ENCODE data around the gene CREB5. TPM values are rescaled to one million over a fixed set of nuclear protein-coding genes. Genes with fewer than 3 reads are reported as not detected.

The CREB5 gene
- total RNA-seq, 1 donor from 2014 or later = 4.6 TPM

GRCh38 chr7:28717445-28718054, 305.2 kb downstream of the CREB5 start:
- TF ChIP-seq, protein P1, sequence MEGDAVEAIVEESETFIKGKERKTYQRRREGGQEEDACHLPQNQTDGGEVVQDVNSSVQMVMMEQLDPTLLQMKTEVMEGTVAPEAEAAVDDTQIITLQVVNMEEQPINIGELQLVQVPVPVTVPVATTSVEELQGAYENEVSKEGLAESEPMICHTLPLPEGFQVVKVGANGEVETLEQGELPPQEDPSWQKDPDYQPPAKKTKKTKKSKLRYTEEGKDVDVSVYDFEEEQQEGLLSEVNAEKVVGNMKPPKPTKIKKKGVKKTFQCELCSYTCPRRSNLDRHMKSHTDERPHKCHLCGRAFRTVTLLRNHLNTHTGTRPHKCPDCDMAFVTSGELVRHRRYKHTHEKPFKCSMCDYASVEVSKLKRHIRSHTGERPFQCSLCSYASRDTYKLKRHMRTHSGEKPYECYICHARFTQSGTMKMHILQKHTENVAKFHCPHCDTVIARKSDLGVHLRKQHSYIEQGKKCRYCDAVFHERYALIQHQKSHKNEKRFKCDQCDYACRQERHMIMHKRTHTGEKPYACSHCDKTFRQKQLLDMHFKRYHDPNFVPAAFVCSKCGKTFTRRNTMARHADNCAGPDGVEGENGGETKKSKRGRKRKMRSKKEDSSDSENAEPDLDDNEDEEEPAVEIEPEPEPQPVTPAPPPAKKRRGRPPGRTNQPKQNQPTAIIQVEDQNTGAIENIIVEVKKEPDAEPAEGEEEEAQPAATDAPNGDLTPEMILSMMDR (IDR thresholded peaks at IDR 0.05; ENCODE audit: unreplicated experiment) = no peak
- H3K27ac Mint-ChIP-seq = peak overlapping the region; percentile 64
- no peaks in the 10 kb centered on the region for H3K4me1 Mint-ChIP-seq (ENCODE audit: low read depth)
- no peaks in the 10 kb centered on the region for H3K36me3 Mint-ChIP-seq (ENCODE audit: insufficient read depth)
- H3K4me3 Mint-ChIP-seq (ENCODE audit: low read depth) = no peak overlapping the region
- no peak for DNase-seq (ENCODE audit: low spot score, unreplicated experiment)
- H3K27me3 Mint-ChIP-seq = no peaks in the 10 kb centered on the region
- no peaks in the 10 kb centered on the region for H3K9me3 Mint-ChIP-seq (ENCODE audit: low read depth)

DNA sequence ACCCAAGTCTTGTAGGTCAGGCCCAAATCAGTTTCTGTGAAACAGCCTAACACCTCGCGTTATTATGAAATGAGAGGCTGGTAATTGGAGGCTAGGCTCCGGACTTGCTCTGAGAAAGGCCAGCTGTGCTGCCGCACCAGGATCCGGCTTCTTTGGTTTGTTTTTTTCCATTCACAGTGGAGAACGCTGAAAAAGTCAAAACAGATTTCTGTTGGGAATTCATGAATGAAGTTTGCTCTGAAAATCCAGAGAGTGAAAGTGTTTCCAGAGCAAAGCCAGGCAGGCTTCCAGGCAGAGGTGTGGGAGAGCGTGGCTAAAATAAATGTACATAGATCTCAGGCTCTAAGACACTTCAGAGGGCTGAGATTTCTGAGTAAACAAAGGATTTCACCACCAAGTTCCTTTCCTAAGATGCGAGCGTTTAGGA, 305.8 kb downstream of the CREB5 start:
- Mint-ChIP-seq H3K36me3 (ENCODE audit: insufficient read depth) (no peaks in the 10 kb centered on the region), H3K9me3 (ENCODE audit: low read depth) (no peaks in the 10 kb centered on the region), H3K27ac (peak overlapping the region; percentile 64), H3K4me3 (ENCODE audit: low read depth) (no peak overlapping the region), H3K4me1 (ENCODE audit: low read depth) (no peaks in the 10 kb centered on the region), H3K27me3 (no peaks in the 10 kb centered on the region)
- no peak for DNase-seq (ENCODE audit: low spot score, unreplicated experiment)
- TF ChIP-seq, protein P1 (IDR thresholded peaks at IDR 0.05; ENCODE audit: unreplicated experiment) = no peak

DNA sequence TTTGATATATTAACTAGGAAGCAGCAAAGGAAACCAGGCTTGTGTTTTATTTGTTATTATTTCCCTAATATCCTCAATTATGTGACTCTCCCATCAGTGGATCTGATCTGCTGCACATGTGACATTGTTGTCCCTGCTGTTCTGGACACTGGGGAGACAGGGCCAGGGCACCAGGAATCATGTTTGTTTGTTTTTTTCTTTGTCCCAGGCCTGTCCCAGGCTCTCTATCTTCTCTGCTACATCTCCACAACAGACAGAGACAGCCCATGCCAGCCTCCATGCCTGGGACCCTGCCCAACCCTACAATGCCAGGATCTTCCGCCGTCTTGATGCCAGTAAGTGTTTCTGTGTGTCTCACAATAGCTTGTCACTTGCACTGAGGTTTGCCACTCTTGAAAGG, 306.2 kb downstream of the CREB5 start:
- H3K4me3 Mint-ChIP-seq (ENCODE audit: low read depth) = no peak overlapping the region
- H3K27me3 Mint-ChIP-seq = no peaks in the 10 kb centered on the region
- H3K4me1 Mint-ChIP-seq (ENCODE audit: low read depth) = no peaks in the 10 kb centered on the region
- TF ChIP-seq, protein P1 (IDR thresholded peaks at IDR 0.05; ENCODE audit: unreplicated experiment) = no peak
- no peaks in the 10 kb centered on the region for H3K9me3 Mint-ChIP-seq (ENCODE audit: low read depth)
- H3K27ac Mint-ChIP-seq = no peak overlapping the region
- no peak for DNase-seq (ENCODE audit: low spot score, unreplicated experiment)
- H3K36me3 Mint-ChIP-seq (ENCODE audit: insufficient read depth) = no peaks in the 10 kb centered on the region

DNA sequence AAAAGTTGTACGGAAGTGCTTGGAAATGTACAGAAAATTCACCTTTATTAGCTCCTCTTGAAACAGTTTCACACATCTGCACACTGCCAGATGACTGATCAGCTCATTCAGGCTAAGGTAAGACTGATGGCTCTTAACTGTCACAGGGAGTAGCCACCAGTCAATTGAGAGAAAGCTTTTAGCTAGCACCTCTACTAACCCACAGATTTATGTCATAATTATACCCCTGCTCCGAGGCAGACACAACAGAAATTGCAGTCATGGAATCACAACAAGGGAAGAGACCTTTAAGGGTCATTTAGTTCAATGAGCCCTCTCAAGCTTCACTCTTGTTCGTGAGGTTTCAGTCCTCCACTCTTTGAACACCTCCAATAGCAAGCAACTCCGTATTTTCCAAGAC, 310.4 kb downstream of the CREB5 start:
- no peaks in the 10 kb centered on the region for H3K9me3 Mint-ChIP-seq (ENCODE audit: low read depth)
- TF ChIP-seq, protein P1 (IDR thresholded peaks at IDR 0.05; ENCODE audit: unreplicated experiment) = no peak

GRCh38 chr7:28723336-28723735, 311.0 kb downstream of the CREB5 start:
- TF ChIP-seq, protein P1 (IDR thresholded peaks at IDR 0.05; ENCODE audit: unreplicated experiment) = no peak
- Mint-ChIP-seq H3K27ac (no peak overlapping the region), H3K36me3 (ENCODE audit: insufficient read depth) (no peaks in the 10 kb centered on the region), H3K27me3 (peaks cover 4% of the 10 kb centered on the region), H3K4me1 (ENCODE audit: low read depth) (peaks cover 3% of the 10 kb centered on the region), H3K4me3 (ENCODE audit: low read depth) (no peak overlapping the region), H3K9me3 (ENCODE audit: low read depth) (no peaks in the 10 kb centered on the region)
- no peak for DNase-seq (ENCODE audit: low spot score, unreplicated experiment)

More for the DNA sequence above, 310.4 kb downstream of the CREB5 start:
- Mint-ChIP-seq H3K4me3 (ENCODE audit: low read depth) (no peak overlapping the region), H3K27me3 (peaks cover 4% of the 10 kb centered on the region), H3K27ac (no peak overlapping the region), H3K36me3 (ENCODE audit: insufficient read depth) (no peaks in the 10 kb centered on the region), H3K4me1 (ENCODE audit: low read depth) (peaks cover 3% of the 10 kb centered on the region)
- no peak for DNase-seq (ENCODE audit: low spot score, unreplicated experiment)

All from progenitor cell of endocrine pancreas (in vitro differentiated cells).